Sigmoid colon (tissue), 7 donors: ENCODE data around the gene OR10K1. TPM values are rescaled to one million over a fixed set of nuclear protein-coding genes. Genes with fewer than 3 reads are reported as not detected.
"Not testable (repeated sequence)": the region's sequence is repeated elsewhere in the genome, so short reads cannot be mapped to it uniquely, and the experiment has no call there.

Source experiments
- DNase-seq: peaks from one replicate; pipeline ENCODE4 v3.0.0-alpha.2; 2019
- H3K27ac ChIP-seq, 4 donors: fragments of 200-600 bp; sonication (generic); one replicate each; pipeline ENCODE4 v1.5.1; 2016 to 2019; ENCODE audit warnings: mild to moderate bottlenecking in 1 of 4
- H3K27me3 ChIP-seq, 3 donors: fragments of 200-600 bp; sonication (generic); one replicate each; pipeline ENCODE4 v1.5.1; 2019; ENCODE audit warnings: mild to moderate bottlenecking in 1 of 3
- H3K36me3 ChIP-seq, 4 donors: fragments of 200-600 bp; sonication (generic); one replicate each; pipeline ENCODE4 v1.5.1; 2016 to 2019
- H3K4me1 ChIP-seq, 4 donors: fragments of 200-600 bp; sonication (generic); one replicate each; pipeline ENCODE4 v1.5.1; 2017 to 2019
- H3K4me3 ChIP-seq, 4 donors: fragments of 200-600 bp; sonication (generic); one replicate each; pipeline ENCODE4 v1.5.1; 2017 to 2019; ENCODE audit warnings: mild to moderate bottlenecking in 2 of 4, moderate library complexity in 1 of 4
- H3K9me3 ChIP-seq, 4 donors: fragments of 200-600 bp in 3 of 4; sonication (generic) in 3 of 4; one replicate each; pipeline versions ENCODE4 v1.5.1 to v1.6.1; 2013 to 2019
- CTCF ChIP-seq, 4 experiments: fragments of 450-650 bp in 3 of 4; fragments of 200-600 bp in 1 of 4; IDR thresholded peaks; one replicate each; pipeline ENCODE4 v1.5.1; 2016 to 2019; ENCODE audit warnings: antibody characterized with exemption in 4 of 4, mild to moderate bottlenecking in 3 of 4, moderate library complexity in 2 of 4
- EP300 ChIP-seq, 4 donors: sonication (generic); formaldehyde crosslinking; IDR thresholded peaks; one replicate each; pipeline ENCODE4 v1.6.1; 2017; ENCODE audit warnings: antibody characterized with exemption in 4 of 4
- POLR2A ChIP-seq, 2 donors: fragments of 450-650 bp; IDR thresholded peaks; one replicate each; pipeline ENCODE4 v1.6.1; 2016; ENCODE audit warnings: antibody characterized with exemption in 2 of 2, mild to moderate bottlenecking in 2 of 2, moderate library complexity in 2 of 2
- POLR2AphosphoS5 ChIP-seq, 4 donors: sonication (generic); formaldehyde crosslinking; IDR thresholded peaks; one replicate each; pipeline ENCODE4 v1.6.1; 2017; ENCODE audit warnings: antibody characterized with exemption in 4 of 4
- WGBS, 2 donors: extraction: QIAGEN DNeasy Blood & Tissue Kit; methylation state at CpG; one replicate each; pipeline ENCODE4 v1.1.7; 2013; 5-methylcytosine and 5-hydroxymethylcytosine counted together
- intact Hi-C: fragments of 100-400 bp; cut with DNase I; formaldehyde crosslinking; loops from one replicate; pipeline ENCODE4 v1.15.1; 2023
- polyA plus RNA-seq, 3 donors: library from polyadenylated mRNA; stranded (reverse); fragments of 200-250 nt; gene quantifications; one replicate each; pipeline ENCODE4 v1.2.3, GENCODE V29; 2013
- total RNA-seq, 4 donors: library from RNA; depleted of rRNA; stranded (reverse); fragments of >200 nt; gene quantifications; one replicate each; pipeline ENCODE4 v1.1.0, GENCODE V29; 2016
- donor health status: healthy with polysubstance abuse.
- donor health status: Bipolar disorder and iron deficiency.
- donor health status: healthy.

Gene OR10K1
- total and polyA plus RNA-seq, 7 donors, result not detected

GRCh38 chr1:158425027-158425426 lies 36.6 kb upstream of the OR10K1 start:
- intact Hi-C loops, result no loop called here

GRCh38 chr1:158426137-158426536 lies 35.5 kb upstream of the OR10K1 start, which contains the start of gene OR10K2:
OR10K2 (minus strand) TSS chr1:158426237; CDS start chr1:158420866, 5,371 bp downstream.
- no peak within 1 kb of the TSS for H3K27ac ChIP-seq
- no peaks in the 10 kb centered on the region for H3K4me1 ChIP-seq
- TF ChIP-seq EP300 (IDR thresholded peaks at IDR 0.05) (no peak), CTCF (IDR thresholded peaks at IDR 0.05) (no peak), POLR2A (IDR thresholded peaks at IDR 0.05) (no peak), POLR2AphosphoS5 (IDR thresholded peaks at IDR 0.05) (no peak)
- H3K27me3 ChIP-seq, result no peaks in the 10 kb centered on the region
- no peak for DNase-seq
- no peak within 1 kb of the TSS for H3K4me3 ChIP-seq
- H3K36me3 ChIP-seq, result no peaks in the 10 kb centered on the region
- intact Hi-C loops, result no loop called here
- whole genome bisulfite sequencing, 2 donors, result 83 to 88% methylated on average over 1 of the region's 1 CpG
- H3K9me3 ChIP-seq, result no peaks in the 10 kb centered on the region

More at GRCh38 chr1:158425027-158425426, 36.6 kb upstream of the OR10K1 start:
- Histone ChIP-seq H3K9me3 (no peaks in the 10 kb centered on the region), H3K36me3 (no peaks in the 10 kb centered on the region), H3K4me3 (no peak overlapping the region), H3K27ac (no peak overlapping the region), H3K27me3 (no peaks in the 10 kb centered on the region), H3K4me1 (no peaks in the 10 kb centered on the region)
- TF ChIP-seq POLR2AphosphoS5 (IDR thresholded peaks at IDR 0.05), result no peak
- TF ChIP-seq CTCF (IDR thresholded peaks at IDR 0.05), result no peak
- no peak for TF ChIP-seq EP300 (IDR thresholded peaks at IDR 0.05)
- TF ChIP-seq POLR2A (IDR thresholded peaks at IDR 0.05), result no peak
- DNase-seq, result no peak

GRCh38 chr1:158430163-158430562 lies 31.5 kb upstream of the OR10K1 start:
- WGBS, 2 donors, result 32 to 40% methylated on average over 3 of the region's 3 CpGs
- not testable (repeated sequence) for H3K9me3 ChIP-seq

DNA sequence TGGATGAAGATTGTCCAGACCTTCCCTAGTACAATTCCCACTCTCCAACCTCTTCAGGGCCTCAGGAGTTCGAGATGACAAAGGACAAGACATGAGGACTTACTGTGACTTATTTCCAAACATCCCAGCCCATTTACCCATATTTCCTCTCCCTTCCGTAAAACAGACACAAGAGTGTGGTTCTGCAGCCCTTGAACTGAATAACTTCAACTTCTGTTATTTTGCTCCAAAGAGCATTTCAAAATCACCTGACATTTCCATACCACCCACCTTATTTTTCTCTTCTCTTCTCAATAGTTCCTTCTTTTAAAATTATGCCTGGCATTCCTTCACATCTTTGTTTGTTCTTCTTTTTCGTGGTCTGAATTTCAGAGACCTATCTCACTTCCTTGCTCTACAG lies 26.9 kb upstream of the OR10K1 start:
- WGBS, 2 donors, result 38 to 46% methylated on average over 3 of the region's 3 CpGs
- no peak for TF ChIP-seq EP300 (IDR thresholded peaks at IDR 0.05)
- TF ChIP-seq POLR2AphosphoS5 (IDR thresholded peaks at IDR 0.05), result no peak
- TF ChIP-seq POLR2A (IDR thresholded peaks at IDR 0.05), result no peak
- no peak for TF ChIP-seq CTCF (IDR thresholded peaks at IDR 0.05)

More at GRCh38 chr1:158430163-158430562, 31.5 kb upstream of the OR10K1 start:
- H3K4me1 ChIP-seq, H3K4me3 ChIP-seq, DNase-seq, H3K27me3 ChIP-seq, H3K27ac ChIP-seq, intact Hi-C loops, H3K36me3 ChIP-seq: not testable (repeated sequence)

DNA sequence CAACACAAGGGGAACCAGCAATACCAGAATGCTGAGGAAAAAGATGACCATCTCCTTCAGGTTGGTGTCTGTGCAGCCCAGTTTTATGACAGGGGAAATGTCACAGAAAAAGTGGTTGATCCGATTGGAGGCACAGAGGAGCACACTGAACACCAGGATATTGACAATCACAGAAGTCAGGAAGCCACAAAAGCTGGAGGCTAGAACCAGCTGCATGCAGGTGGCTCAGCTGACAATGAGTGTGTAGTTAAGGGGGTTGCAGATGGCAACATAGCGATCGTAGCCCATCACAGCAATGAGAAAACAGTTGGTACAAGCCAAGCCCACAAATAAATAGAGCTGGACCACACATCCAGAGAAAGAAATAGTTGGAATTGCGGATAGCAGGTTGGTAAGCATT lies 16.3 kb upstream of the OR10K1 start:
- 72 to 79% methylated on average over 4 of the region's 4 CpGs for WGBS, 2 donors
- Histone ChIP-seq H3K36me3 (no peaks in the 10 kb centered on the region), H3K27me3 (no peaks in the 10 kb centered on the region), H3K27ac (no peak overlapping the region), H3K4me1 (no peaks in the 10 kb centered on the region), H3K9me3 (no peaks in the 10 kb centered on the region), H3K4me3 (no peak overlapping the region)
- no peak for DNase-seq
- intact Hi-C loops, result no loop called here
- TF ChIP-seq EP300 (IDR thresholded peaks at IDR 0.05) (no peak), POLR2A (IDR thresholded peaks at IDR 0.05) (no peak)

More for the DNA sequence above, 26.9 kb upstream of the OR10K1 start:
- DNase-seq, result no peak
- peaks cover 0 to 5% (median 1%) of the 10 kb centered on the region in 4 donors for H3K9me3 ChIP-seq
- intact Hi-C loops, result no loop called here
- H3K27me3 ChIP-seq, result peaks cover 0 to 4% (median 0%) of the 10 kb centered on the region in 3 donors
- no peaks in the 10 kb centered on the region for H3K4me1 ChIP-seq
- no peak overlapping the region for H3K4me3 ChIP-seq
- no peak overlapping the region for H3K27ac ChIP-seq
- no peaks in the 10 kb centered on the region for H3K36me3 ChIP-seq

DNA sequence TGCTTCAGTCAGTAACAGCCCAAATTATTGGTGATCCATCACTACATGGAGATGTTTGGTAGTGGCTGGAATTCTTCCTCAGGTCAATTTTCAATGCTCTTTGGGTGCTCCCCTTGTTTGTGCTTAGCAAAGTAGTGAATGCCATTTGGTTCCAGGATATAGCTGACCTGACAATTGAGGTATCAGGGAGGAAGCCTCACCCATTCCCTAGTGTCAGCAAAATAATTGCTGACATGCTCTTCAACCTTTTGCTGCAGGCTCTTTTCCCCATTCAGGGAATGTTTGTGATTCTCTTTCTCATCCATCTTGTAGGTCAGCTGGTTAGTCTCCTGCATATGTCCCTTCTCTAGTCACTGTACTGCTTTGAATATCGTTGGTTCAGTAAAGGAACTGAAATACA lies 7.1 kb upstream of the OR10K1 start:
- TF ChIP-seq CTCF (IDR thresholded peaks at IDR 0.05), result no peak
- TF ChIP-seq POLR2AphosphoS5 (IDR thresholded peaks at IDR 0.05), result no peak
- no peak for TF ChIP-seq EP300 (IDR thresholded peaks at IDR 0.05)
- TF ChIP-seq POLR2A (IDR thresholded peaks at IDR 0.05), result no peak
- H3K36me3 ChIP-seq, result no peaks in the 10 kb centered on the region
- no peak overlapping the region for H3K4me3 ChIP-seq
- no peaks in the 10 kb centered on the region for H3K9me3 ChIP-seq
- no peaks in the 10 kb centered on the region for H3K4me1 ChIP-seq
- no peak for DNase-seq
- 81 to 92% methylated on average over 1 of the region's 1 CpG for WGBS, 2 donors
- intact Hi-C loops, result no loop called here
- H3K27me3 ChIP-seq, result no peaks in the 10 kb centered on the region
- H3K27ac ChIP-seq, result no peak overlapping the region
